Vagina (tissue), 2 donors: ENCODE results near the gene PCYT2. TPM values are rescaled to one million over a fixed set of nuclear protein-coding genes. Genes with fewer than 3 reads are reported as not detected.
"Not testable (repeated sequence)": the region's sequence is repeated elsewhere in the genome, so short reads cannot be mapped to it uniquely, and the experiment has no call there.

Source experiments
- DNase-seq, 2 donors: peaks; one replicate each; pipeline ENCODE4 v3.0.0-alpha.2; 2017; ENCODE audit errors: extremely low spot score in 2 of 2
- H3K27ac ChIP-seq: fragments of 200-600 bp; sonication (generic); one replicate; pipeline ENCODE4 v1.5.1; 2019
- H3K27me3 ChIP-seq: fragments of 200-600 bp; sonication (generic); one replicate; pipeline ENCODE4 v1.5.1; 2019
- H3K36me3 ChIP-seq, 2 donors: fragments of 200-600 bp; sonication (generic); one replicate each; pipeline ENCODE4 v1.5.1; 2017 to 2019
- H3K4me1 ChIP-seq: fragments of 200-600 bp; sonication (generic); one replicate; pipeline ENCODE4 v1.5.1; 2019
- H3K4me3 ChIP-seq, 2 donors: fragments of 200-600 bp; sonication (generic); 1 replicate in 1 of 2; 2 replicates in 1 of 2; pipeline ENCODE4 v1.5.1; 2016 to 2019
- H3K9me3 ChIP-seq: fragments of 200-600 bp; sonication (generic); one replicate; pipeline ENCODE4 v1.5.1; 2019
- CTCF ChIP-seq, 3 experiments: fragments of 450-650 bp in 2 of 3; fragments of 200-600 bp in 1 of 3; sonication (generic) in 1 of 3; IDR thresholded peaks; one replicate each; pipeline ENCODE4 v1.5.1; 2017 to 2019; ENCODE audit warnings: antibody characterized with exemption in 3 of 3, mild to moderate bottlenecking in 2 of 3, moderate library complexity in 2 of 3
- POLR2A ChIP-seq, 2 donors: fragments of 450-650 bp; IDR thresholded peaks; one replicate each; pipeline ENCODE4 v1.6.1; 2017; ENCODE audit warnings: antibody characterized with exemption in 2 of 2, mild to moderate bottlenecking in 2 of 2, moderate library complexity in 2 of 2
- POLR2AphosphoS5 ChIP-seq, 2 donors: sonication (generic); formaldehyde crosslinking; IDR thresholded peaks; one replicate each; pipeline ENCODE4 v1.9.0; 2017; ENCODE audit warnings: antibody characterized with exemption in 2 of 2, mild to moderate bottlenecking in 2 of 2, low read depth in 1 of 2; ENCODE audit not compliant: insufficient read depth in 1 of 2
- intact Hi-C: fragments of 100-400 bp; cut with DNase I; formaldehyde crosslinking; loops from one replicate; pipeline ENCODE4 v1.15.1; 2023
- total RNA-seq: library from RNA; depleted of rRNA; stranded (reverse); fragments of >200 nt; gene quantifications from one replicate; pipeline ENCODE4 v1.2.3, GENCODE V29; 2016

The PCYT2 gene
- total RNA-seq, 1 donor from 2014 or later = 28.0 TPM

GRCh38 chr17:81921996-81922565 lies 10.9 kb upstream of the PCYT2 start:
- H3K36me3 ChIP-seq = peaks cover 0 to 6% of the 10 kb centered on the region in 2 donors
- H3K27ac ChIP-seq = no peak overlapping the region
- no peaks in the 10 kb centered on the region for H3K27me3 ChIP-seq
- H3K9me3 ChIP-seq = no peaks in the 10 kb centered on the region
- TF ChIP-seq POLR2AphosphoS5 (IDR thresholded peaks at IDR 0.05; ENCODE audit: insufficient read depth in 1 of 2, low read depth in 1 of 2) (no peak), CTCF (IDR thresholded peaks at IDR 0.05) (no peak)
- intact Hi-C loops = no loop called here
- no peak overlapping the region for H3K4me3 ChIP-seq
- peaks cover 52% of the 10 kb centered on the region for H3K4me1 ChIP-seq
- DNase-seq = no peak

- peaks cover 57% of the 10 kb centered on the region for H3K4me1 ChIP-seq
- no peak overlapping the region for H3K27ac ChIP-seq
- intact Hi-C loops = no loop called here
- H3K27me3 ChIP-seq = no peaks in the 10 kb centered on the region
- peaks cover 0 to 6% of the 10 kb centered on the region in 2 donors for H3K36me3 ChIP-seq
- H3K4me3 ChIP-seq = no peak overlapping the region
- no peaks in the 10 kb centered on the region for H3K9me3 ChIP-seq
- no peak for DNase-seq
- TF ChIP-seq CTCF (IDR thresholded peaks at IDR 0.05) (no peak), POLR2A (IDR thresholded peaks at IDR 0.05) (no peak), POLR2AphosphoS5 (IDR thresholded peaks at IDR 0.05; ENCODE audit: insufficient read depth in 1 of 2, low read depth in 1 of 2) (no peak)
Measured at GRCh38 chr17:81921537-81921862, 10.3 kb upstream of the PCYT2 start.

DNA sequence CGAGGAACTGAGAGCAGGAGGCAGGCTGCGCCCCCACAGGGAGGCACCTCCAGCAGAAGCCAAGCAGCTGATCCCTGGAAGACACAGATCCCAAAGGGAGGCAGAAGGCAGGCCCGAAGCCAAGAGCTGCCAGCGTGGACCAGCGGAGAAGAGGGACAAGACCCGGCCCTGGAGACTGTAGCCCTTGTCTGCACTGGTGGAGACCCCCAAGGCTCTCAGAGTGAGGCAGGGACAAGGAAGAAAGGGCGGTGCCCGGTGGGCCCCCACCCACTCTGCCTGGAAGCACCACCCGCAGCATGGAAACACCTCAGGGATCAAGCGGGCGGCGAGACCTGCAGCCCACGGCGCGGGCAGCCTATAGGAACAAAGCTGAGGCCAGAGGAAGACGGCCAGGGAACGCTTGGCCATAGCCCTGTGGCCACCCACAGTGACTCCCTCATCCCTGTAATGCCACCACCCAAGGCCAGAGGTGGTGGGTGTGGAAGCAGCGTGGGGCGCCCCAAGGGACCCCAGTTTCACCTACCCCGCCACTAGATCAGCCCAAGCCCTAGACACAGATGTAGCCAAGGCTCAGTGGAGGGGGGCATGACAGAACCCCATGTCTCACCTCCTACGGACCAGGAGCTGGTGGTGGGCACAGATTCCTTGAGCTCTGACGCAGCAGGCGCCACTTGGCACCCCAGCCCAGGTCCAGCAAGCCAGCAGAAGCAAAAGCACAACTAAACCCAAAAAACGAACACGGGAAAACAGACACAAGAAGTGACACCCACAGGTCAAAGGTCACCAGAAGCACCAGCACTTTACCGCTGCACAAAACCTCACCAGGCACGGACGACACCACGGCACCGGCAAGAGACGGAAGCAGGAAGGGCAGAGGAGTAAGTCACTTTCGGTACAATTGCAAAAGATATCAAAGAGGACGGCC lies 9.7 kb upstream of the PCYT2 start:
- Histone ChIP-seq H3K36me3 (peaks cover 0 to 6% of the 10 kb centered on the region in 2 donors), H3K9me3 (no peaks in the 10 kb centered on the region), H3K4me1 (peaks cover 58% of the 10 kb centered on the region), H3K27me3 (no peaks in the 10 kb centered on the region), H3K4me3 (no peak overlapping the region), H3K27ac (no peak overlapping the region)
- no peak for DNase-seq
- TF ChIP-seq POLR2A (IDR thresholded peaks at IDR 0.05) = no peak
- TF ChIP-seq CTCF (IDR thresholded peaks at IDR 0.05) = no peak
- intact Hi-C loops = no loop called here

DNA sequence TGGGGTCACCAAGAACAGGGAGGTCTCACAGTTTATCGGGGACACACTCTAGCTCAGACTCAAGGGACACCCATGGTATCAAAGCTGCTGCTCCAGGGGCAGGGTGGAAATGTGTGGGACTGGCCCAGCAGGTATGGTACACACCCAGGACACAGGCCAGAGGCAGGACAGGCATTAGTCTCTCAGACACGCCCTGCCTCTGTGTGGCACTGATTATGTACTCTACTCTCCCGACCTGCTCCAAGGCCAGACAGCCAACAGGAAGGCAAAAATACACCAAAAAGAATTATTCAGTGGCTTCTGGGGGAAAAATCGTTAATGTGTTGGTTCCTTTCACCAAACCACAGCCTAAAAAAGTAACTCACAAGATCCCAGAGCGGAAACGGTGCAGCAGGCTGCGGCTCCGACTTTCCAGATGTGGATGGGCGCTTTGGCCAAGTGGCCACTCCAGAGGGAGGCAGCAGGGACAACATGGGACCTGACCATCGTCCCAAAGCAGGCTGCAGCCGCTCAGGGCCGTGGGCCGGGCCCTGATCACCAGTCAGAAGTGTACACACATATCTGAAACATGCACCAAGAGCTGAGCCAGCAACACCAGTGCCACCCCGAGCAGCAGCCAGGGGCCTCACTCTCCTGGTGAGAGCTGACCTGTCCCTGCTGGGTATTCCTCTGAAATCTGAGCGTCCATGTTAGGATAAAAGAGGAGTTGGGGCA lies 7.8 kb upstream of the PCYT2 start:
- Histone ChIP-seq H3K4me3 (peak overlapping the region in 1 of 2 donors; percentile 59), H3K9me3 (no peaks in the 10 kb centered on the region), H3K36me3 (peaks cover 0 to 24% of the 10 kb centered on the region in 2 donors), H3K27ac (peak overlapping the region; percentile 8), H3K4me1 (peaks cover 43% of the 10 kb centered on the region), H3K27me3 (no peaks in the 10 kb centered on the region)
- intact Hi-C loops = no loop called here
- no peak for TF ChIP-seq CTCF (IDR thresholded peaks at IDR 0.05)
- TF ChIP-seq POLR2A (IDR thresholded peaks at IDR 0.05) = no peak
- TF ChIP-seq POLR2AphosphoS5 (IDR thresholded peaks at IDR 0.05; ENCODE audit: insufficient read depth in 1 of 2, low read depth in 1 of 2) = no peak
- DNase-seq = no peak

GRCh38 chr17:81918333-81918669 lies 7.1 kb upstream of the PCYT2 start:
- H3K36me3 ChIP-seq = peaks cover 0 to 31% of the 10 kb centered on the region in 2 donors
- DNase-seq, intact Hi-C loops, H3K27me3 ChIP-seq, H3K9me3 ChIP-seq: not testable (repeated sequence)
- H3K27ac ChIP-seq = peak overlapping the region; percentile 66
- H3K4me1 ChIP-seq = peaks cover 37% of the 10 kb centered on the region
- H3K4me3 ChIP-seq = peak overlapping the region; percentile 59 to 95
